GM12892 (cell line): ENCODE results near the gene FAM135A.

ENCODE experiments used
- POLR2A ChIP-seq: IDR thresholded peaks from 2 replicates; pipeline ENCODE4 v1.6.1; 2011; ENCODE audit warnings: low read depth, low read length, control low read depth
- POLR2AphosphoS5 ChIP-seq: IDR thresholded peaks from 2 replicates; pipeline ENCODE4 v1.6.1; 2011; ENCODE audit warnings: low read depth, low read length, control low read depth
- TAF1 ChIP-seq: IDR thresholded peaks from 2 replicates; pipeline ENCODE4 v1.6.1; 2011; ENCODE audit warnings: low read depth, mild to moderate bottlenecking, control low read depth, low read length, borderline replicate concordance

DNA sequence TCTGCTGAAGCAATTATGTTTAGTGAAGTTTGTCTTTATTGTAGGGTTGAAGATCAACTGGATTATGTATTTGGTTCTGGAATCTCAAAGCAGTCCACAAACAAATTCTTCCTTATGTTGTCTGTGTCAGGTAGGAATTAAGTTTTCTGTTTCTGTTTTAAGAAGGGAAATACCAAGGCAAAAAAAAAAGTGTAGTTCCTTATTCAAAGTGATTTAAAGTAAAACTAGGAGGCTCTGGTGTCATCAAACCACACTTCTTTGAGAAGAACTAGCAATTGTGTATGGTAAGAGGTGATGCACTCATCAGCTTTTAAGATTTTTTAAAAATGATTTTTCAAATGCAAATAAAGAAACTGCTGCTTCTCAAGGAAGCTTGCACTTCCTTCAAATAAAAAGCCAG lies 1.9 kb downstream of the FAM135A start:
- TF ChIP-seq POLR2AphosphoS5 (no peak), POLR2A (no peak), TAF1 (no peak)
